HS-27A (cell line): Measurements from ENCODE around the gene NDUFB4.
"Not testable (repeated sequence)": the region's sequence is repeated elsewhere in the genome, so short reads cannot be mapped to it uniquely, and the experiment has no call there.

Experiments used
- DNase-seq: peaks from one replicate; pipeline ENCODE4 v3.0.0-alpha.2; 2012; ENCODE audit warnings: low read depth, missing footprints

Gene NDUFB4

GRCh38 chr3:120637851-120638559, 41.9 kb downstream of the NDUFB4 start:
- DNase-seq: no peak

GRCh38 chr3:120638820-120639219, 42.7 kb downstream of the NDUFB4 start:
- DNase-seq: not testable (repeated sequence)

GRCh38 chr3:120640231-120640630, 44.1 kb downstream of the NDUFB4 start:
- no peak for DNase-seq

- no peak for DNase-seq
Measured at GRCh38 chr3:120641696-120642246, 45.6 kb downstream of the NDUFB4 start.

GRCh38 chr3:120642368-120642948, 46.3 kb downstream of the NDUFB4 start:
- DNase-seq: no peak

- DNase-seq: no peak
Measured at GRCh38 chr3:120645083-120645845, 49.1 kb downstream of the NDUFB4 start.

- DNase-seq: no peak
Measured at GRCh38 chr3:120646771-120647432, 50.8 kb downstream of the NDUFB4 start.

GRCh38 chr3:120648290-120648689, 52.2 kb downstream of the NDUFB4 start:
- no peak for DNase-seq

- no peak for DNase-seq
Measured at GRCh38 chr3:120649830-120650233, 53.7 kb downstream of the NDUFB4 start.

- DNase-seq: no peak
Measured at GRCh38 chr3:120650311-120650710, 54.2 kb downstream of the NDUFB4 start.
